ENCODE data around the gene SCARB2.

DNA sequence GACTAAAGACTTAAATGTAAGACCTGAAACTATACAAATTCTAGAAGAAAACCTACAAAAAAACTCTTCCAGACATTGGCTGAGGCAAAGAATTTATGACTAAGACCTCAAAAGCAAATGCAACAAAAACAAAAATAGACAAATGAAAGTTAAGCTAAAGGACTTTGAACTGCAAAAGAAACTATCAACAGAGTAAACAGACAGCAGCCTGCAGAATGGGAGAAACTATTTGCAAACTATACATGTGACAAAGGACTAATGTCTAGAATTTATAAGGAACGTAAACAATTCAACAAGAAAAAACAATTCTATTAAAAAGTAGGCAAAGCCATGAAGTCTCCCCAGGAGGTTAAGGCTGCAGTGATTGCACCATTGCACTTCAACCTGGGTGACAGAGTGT lies 46.9 kb upstream of the SCARB2 start:
- TF ChIP-seq, protein P1, sequence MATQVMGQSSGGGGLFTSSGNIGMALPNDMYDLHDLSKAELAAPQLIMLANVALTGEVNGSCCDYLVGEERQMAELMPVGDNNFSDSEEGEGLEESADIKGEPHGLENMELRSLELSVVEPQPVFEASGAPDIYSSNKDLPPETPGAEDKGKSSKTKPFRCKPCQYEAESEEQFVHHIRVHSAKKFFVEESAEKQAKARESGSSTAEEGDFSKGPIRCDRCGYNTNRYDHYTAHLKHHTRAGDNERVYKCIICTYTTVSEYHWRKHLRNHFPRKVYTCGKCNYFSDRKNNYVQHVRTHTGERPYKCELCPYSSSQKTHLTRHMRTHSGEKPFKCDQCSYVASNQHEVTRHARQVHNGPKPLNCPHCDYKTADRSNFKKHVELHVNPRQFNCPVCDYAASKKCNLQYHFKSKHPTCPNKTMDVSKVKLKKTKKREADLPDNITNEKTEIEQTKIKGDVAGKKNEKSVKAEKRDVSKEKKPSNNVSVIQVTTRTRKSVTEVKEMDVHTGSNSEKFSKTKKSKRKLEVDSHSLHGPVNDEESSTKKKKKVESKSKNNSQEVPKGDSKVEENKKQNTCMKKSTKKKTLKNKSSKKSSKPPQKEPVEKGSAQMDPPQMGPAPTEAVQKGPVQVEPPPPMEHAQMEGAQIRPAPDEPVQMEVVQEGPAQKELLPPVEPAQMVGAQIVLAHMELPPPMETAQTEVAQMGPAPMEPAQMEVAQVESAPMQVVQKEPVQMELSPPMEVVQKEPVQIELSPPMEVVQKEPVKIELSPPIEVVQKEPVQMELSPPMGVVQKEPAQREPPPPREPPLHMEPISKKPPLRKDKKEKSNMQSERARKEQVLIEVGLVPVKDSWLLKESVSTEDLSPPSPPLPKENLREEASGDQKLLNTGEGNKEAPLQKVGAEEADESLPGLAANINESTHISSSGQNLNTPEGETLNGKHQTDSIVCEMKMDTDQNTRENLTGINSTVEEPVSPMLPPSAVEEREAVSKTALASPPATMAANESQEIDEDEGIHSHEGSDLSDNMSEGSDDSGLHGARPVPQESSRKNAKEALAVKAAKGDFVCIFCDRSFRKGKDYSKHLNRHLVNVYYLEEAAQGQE (IDR thresholded peaks at IDR 0.05; ENCODE audit: low read depth) = no peak
- TF ChIP-seq SIN3A (IDR thresholded peaks at IDR 0.05; ENCODE audit: low read depth) = no peak
- no peak for TF ChIP-seq JUND (IDR thresholded peaks at IDR 0.05)
- TF ChIP-seq CEBPB (IDR thresholded peaks at IDR 0.05; ENCODE audit: low read depth) = no peak
- no peak for TF ChIP-seq TCF7L2 (IDR thresholded peaks at IDR 0.05; ENCODE audit: borderline replicate concordance, extremely low read depth, insufficient read depth, insufficient read length)
- no peak for TF ChIP-seq MAX (IDR thresholded peaks at IDR 0.05)

Measured in HCT116 (cell line).